ENCODE results near the gene KRTAP10-5.

KRTAP10-5 gene

DNA sequence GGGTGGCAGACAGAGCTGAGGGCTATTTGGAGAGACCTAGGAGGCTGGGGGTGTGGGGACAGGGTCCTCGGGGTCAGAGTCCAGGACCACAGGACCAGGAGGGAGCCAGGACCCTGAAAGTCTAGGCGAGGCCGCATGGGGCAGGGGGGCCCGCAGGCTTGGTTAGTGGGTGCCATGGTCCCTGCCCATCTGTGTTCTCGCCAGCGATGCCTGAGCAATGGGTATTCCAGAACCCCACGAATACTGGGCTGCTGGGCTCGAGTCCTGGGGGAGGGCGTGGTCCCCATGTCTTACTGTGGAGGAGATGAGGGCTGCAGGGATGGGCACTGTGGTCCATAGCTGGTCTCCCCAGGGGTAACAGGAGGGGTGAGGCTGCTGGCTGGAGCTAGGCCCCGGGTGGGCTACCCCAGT lies 9.9 kb upstream of the KRTAP10-5 start:
- no peak for ATAC-seq
- TF ChIP-seq ISL1 (CRISPR knock-in tag; IDR thresholded peaks at IDR 0.05) (no peak), ZC3H10 (CRISPR knock-in tag; IDR thresholded peaks at IDR 0.05) (no peak), ARNTL (CRISPR knock-in tag; IDR thresholded peaks at IDR 0.05; ENCODE audit: borderline replicate concordance, low read depth) (no peak), BACH2 (CRISPR knock-in tag; IDR thresholded peaks at IDR 0.05; ENCODE audit: borderline replicate concordance) (no peak), GLIS3 (CRISPR knock-in tag; IDR thresholded peaks at IDR 0.05) (no peak), RARB (CRISPR knock-in tag; IDR thresholded peaks at IDR 0.05) (no peak), ZFP30 (CRISPR knock-in tag; IDR thresholded peaks at IDR 0.05) (no peak)

DNA sequence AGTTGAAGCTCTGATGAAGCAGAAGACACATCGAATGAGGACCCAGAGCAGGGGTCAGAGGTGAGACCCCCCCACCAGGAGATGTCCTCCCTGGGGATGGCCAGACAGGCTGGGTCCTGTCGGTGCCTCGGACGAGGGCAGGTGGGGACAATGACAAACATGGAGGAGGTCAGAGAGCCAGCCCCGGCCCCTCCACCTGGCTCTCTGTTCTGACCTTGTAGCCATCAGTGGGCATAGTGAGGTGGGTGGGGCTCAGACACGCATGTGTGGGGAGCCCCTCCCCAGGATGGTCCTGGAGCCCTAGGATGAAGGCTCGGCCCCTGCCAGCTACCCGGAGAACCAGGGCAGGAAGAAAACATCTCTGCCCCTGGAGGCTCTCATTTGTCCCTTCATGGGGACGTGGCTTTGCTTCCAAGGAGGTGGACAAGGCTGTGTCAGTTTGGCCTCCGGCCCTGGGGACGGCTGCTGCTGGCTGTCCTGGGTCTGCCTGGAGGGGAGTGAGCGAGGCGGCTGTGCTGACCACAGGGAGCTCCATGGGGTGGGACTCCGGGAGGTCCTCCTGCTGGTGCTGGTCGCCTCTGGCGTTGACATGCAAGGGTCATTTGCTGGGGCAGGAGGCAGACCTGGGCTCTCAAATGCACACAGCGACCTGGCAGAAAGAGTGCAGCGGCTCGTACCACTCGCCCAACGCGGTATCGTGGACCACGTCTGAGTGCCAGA lies 9.3 kb upstream of the KRTAP10-5 start:
- TF ChIP-seq ZNF70 (CRISPR knock-in tag; IDR thresholded peaks at IDR 0.05) = no peak
- no peak for TF ChIP-seq ZFP3 (CRISPR knock-in tag; IDR thresholded peaks at IDR 0.05)
- TF ChIP-seq ZFP30 (CRISPR knock-in tag; IDR thresholded peaks at IDR 0.05) = no peak
- TF ChIP-seq PPARA (CRISPR knock-in tag; IDR thresholded peaks at IDR 0.05; ENCODE audit: borderline replicate concordance) = no peak
- TF ChIP-seq SNAI2 (CRISPR knock-in tag; IDR thresholded peaks at IDR 0.05) = no peak
- no peak for TF ChIP-seq GLIS3 (CRISPR knock-in tag; IDR thresholded peaks at IDR 0.05)
- TF ChIP-seq TOX (CRISPR knock-in tag; IDR thresholded peaks at IDR 0.05; ENCODE audit: borderline replicate concordance) = no peak
- TF ChIP-seq TCF4 (CRISPR knock-in tag; IDR thresholded peaks at IDR 0.05; ENCODE audit: borderline replicate concordance) = no peak
- ATAC-seq = no peak

DNA sequence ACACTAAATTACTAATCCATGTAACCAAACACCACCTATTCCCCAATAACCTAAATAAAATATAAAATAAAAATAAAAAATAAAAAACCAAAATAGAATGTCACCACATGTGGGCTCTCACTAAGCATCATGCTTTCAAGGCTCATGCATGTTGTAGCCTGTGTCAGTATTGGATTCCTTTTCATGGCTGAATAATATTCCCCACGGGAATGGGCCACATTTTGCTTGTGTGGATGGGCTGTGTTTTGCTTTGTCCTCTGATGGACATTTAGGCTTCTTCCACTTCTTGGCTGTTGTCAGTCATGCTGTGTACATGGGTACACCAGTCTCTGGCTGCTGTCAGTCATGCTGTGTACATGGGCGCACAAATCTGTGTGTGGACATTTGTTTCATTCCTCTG lies 8.7 kb upstream of the KRTAP10-5 start:
- TF ChIP-seq, protein P1, sequence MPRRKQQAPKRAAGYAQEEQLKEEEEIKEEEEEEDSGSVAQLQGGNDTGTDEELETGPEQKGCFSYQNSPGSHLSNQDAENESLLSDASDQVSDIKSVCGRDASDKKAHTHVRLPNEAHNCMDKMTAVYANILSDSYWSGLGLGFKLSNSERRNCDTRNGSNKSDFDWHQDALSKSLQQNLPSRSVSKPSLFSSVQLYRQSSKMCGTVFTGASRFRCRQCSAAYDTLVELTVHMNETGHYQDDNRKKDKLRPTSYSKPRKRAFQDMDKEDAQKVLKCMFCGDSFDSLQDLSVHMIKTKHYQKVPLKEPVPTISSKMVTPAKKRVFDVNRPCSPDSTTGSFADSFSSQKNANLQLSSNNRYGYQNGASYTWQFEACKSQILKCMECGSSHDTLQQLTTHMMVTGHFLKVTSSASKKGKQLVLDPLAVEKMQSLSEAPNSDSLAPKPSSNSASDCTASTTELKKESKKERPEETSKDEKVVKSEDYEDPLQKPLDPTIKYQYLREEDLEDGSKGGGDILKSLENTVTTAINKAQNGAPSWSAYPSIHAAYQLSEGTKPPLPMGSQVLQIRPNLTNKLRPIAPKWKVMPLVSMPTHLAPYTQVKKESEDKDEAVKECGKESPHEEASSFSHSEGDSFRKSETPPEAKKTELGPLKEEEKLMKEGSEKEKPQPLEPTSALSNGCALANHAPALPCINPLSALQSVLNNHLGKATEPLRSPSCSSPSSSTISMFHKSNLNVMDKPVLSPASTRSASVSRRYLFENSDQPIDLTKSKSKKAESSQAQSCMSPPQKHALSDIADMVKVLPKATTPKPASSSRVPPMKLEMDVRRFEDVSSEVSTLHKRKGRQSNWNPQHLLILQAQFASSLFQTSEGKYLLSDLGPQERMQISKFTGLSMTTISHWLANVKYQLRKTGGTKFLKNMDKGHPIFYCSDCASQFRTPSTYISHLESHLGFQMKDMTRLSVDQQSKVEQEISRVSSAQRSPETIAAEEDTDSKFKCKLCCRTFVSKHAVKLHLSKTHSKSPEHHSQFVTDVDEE (CRISPR knock-in tag; IDR thresholded peaks at IDR 0.05) = no peak
- TF ChIP-seq ZNF565 (CRISPR knock-in tag; conservative IDR thresholded peaks at IDR 0.05; ENCODE audit: low read depth) (no peak), GLIS3 (CRISPR knock-in tag; IDR thresholded peaks at IDR 0.05) (no peak), ARNTL (CRISPR knock-in tag; IDR thresholded peaks at IDR 0.05; ENCODE audit: borderline replicate concordance, low read depth) (no peak), TOX (CRISPR knock-in tag; IDR thresholded peaks at IDR 0.05; ENCODE audit: borderline replicate concordance) (no peak), ZNF70 (CRISPR knock-in tag; IDR thresholded peaks at IDR 0.05) (no peak), ZNF8 (CRISPR knock-in tag; IDR thresholded peaks at IDR 0.05) (no peak), ZFP3 (CRISPR knock-in tag; IDR thresholded peaks at IDR 0.05) (no peak), ISL1 (CRISPR knock-in tag; IDR thresholded peaks at IDR 0.05) (no peak), BACH2 (CRISPR knock-in tag; IDR thresholded peaks at IDR 0.05; ENCODE audit: borderline replicate concordance) (no peak), OSR1 (CRISPR knock-in tag; IDR thresholded peaks at IDR 0.05) (no peak), SNAI2 (CRISPR knock-in tag; IDR thresholded peaks at IDR 0.05) (no peak), RARB (CRISPR knock-in tag; IDR thresholded peaks at IDR 0.05) (no peak), ZC3H10 (CRISPR knock-in tag; IDR thresholded peaks at IDR 0.05) (no peak), CSDC2 (CRISPR knock-in tag; IDR thresholded peaks at IDR 0.05) (no peak)
- TF ChIP-seq, protein P2, sequence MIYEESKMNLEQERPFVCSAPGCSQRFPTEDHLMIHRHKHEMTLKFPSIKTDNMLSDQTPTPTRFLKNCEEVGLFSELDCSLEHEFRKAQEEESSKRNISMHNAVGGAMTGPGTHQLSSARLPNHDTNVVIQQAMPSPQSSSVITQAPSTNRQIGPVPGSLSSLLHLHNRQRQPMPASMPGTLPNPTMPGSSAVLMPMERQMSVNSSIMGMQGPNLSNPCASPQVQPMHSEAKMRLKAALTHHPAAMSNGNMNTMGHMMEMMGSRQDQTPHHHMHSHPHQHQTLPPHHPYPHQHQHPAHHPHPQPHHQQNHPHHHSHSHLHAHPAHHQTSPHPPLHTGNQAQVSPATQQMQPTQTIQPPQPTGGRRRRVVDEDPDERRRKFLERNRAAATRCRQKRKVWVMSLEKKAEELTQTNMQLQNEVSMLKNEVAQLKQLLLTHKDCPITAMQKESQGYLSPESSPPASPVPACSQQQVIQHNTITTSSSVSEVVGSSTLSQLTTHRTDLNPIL (CRISPR knock-in tag; IDR thresholded peaks at IDR 0.05; ENCODE audit: low read depth) = no peak
- TF ChIP-seq, protein P3, sequence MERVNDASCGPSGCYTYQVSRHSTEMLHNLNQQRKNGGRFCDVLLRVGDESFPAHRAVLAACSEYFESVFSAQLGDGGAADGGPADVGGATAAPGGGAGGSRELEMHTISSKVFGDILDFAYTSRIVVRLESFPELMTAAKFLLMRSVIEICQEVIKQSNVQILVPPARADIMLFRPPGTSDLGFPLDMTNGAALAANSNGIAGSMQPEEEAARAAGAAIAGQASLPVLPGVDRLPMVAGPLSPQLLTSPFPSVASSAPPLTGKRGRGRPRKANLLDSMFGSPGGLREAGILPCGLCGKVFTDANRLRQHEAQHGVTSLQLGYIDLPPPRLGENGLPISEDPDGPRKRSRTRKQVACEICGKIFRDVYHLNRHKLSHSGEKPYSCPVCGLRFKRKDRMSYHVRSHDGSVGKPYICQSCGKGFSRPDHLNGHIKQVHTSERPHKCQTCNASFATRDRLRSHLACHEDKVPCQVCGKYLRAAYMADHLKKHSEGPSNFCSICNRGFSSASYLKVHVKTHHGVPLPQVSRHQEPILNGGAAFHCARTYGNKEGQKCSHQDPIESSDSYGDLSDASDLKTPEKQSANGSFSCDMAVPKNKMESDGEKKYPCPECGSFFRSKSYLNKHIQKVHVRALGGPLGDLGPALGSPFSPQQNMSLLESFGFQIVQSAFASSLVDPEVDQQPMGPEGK (CRISPR knock-in tag; IDR thresholded peaks at IDR 0.05; ENCODE audit: borderline replicate concordance) = no peak
- TF ChIP-seq, protein P4, sequence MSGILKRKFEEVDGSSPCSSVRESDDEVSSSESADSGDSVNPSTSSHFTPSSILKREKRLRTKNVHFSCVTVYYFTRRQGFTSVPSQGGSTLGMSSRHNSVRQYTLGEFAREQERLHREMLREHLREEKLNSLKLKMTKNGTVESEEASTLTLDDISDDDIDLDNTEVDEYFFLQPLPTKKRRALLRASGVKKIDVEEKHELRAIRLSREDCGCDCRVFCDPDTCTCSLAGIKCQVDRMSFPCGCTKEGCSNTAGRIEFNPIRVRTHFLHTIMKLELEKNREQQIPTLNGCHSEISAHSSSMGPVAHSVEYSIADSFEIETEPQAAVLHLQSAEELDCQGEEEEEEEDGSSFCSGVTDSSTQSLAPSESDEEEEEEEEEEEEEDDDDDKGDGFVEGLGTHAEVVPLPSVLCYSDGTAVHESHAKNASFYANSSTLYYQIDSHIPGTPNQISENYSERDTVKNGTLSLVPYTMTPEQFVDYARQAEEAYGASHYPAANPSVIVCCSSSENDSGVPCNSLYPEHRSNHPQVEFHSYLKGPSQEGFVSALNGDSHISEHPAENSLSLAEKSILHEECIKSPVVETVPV (CRISPR knock-in tag; IDR thresholded peaks at IDR 0.05) = no peak
- TF ChIP-seq, protein P5, sequence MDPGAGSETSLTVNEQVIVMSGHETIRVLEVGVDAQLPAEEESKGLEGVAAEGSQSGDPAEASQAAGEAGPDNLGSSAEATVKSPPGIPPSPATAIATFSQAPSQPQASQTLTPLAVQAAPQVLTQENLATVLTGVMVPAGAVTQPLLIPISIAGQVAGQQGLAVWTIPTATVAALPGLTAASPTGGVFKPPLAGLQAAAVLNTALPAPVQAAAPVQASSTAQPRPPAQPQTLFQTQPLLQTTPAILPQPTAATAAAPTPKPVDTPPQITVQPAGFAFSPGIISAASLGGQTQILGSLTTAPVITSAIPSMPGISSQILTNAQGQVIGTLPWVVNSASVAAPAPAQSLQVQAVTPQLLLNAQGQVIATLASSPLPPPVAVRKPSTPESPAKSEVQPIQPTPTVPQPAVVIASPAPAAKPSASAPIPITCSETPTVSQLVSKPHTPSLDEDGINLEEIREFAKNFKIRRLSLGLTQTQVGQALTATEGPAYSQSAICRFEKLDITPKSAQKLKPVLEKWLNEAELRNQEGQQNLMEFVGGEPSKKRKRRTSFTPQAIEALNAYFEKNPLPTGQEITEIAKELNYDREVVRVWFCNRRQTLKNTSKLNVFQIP (CRISPR knock-in tag; IDR thresholded peaks at IDR 0.05; ENCODE audit: borderline replicate concordance, low read depth) = no peak
- ATAC-seq = no peak
